Fibroblast of lung (primary cell): ENCODE data around the gene CSK. TPM values are rescaled to one million over a fixed set of nuclear protein-coding genes. Genes with fewer than 3 reads are reported as not detected.
A peak's percentile ranks its signal among the peaks of the same experiment; 100 is the strongest.

Experiments used
- DNase-seq, 2 donors: peaks; one replicate each; pipeline versions ENCODE4 v3.0.0 to v3.0.0-alpha.2; 2010; ENCODE audit warnings: low read depth in 2 of 2
- H2AFZ ChIP-seq: 2 replicates; pipeline ENCODE4 v1.5.1; 2012; ENCODE audit warnings: low read length, control low read depth, inconsistent platforms
- H3K27ac ChIP-seq: 2 replicates; pipeline ENCODE4 v1.5.1; 2011; ENCODE audit warnings: low read length, control low read depth; ENCODE audit not compliant: insufficient read depth
- H3K27me3 ChIP-seq: 2 replicates; pipeline ENCODE4 v1.5.1; 2011; ENCODE audit warnings: mild to moderate bottlenecking, low read length; ENCODE audit not compliant: control insufficient read depth, insufficient read depth
- H3K36me3 ChIP-seq: 2 replicates; pipeline ENCODE4 v1.5.1; 2011; ENCODE audit warnings: low read length; ENCODE audit not compliant: control insufficient read depth, insufficient read depth
- H3K4me1 ChIP-seq: 2 replicates; pipeline ENCODE4 v1.5.1; 2011; ENCODE audit warnings: low read length; ENCODE audit not compliant: control insufficient read depth, insufficient read depth; ENCODE audit errors: extremely low read depth
- H3K4me2 ChIP-seq: 2 replicates; pipeline ENCODE4 v1.5.1; 2011; ENCODE audit warnings: low read length, control low read depth; ENCODE audit not compliant: insufficient read depth; ENCODE audit errors: extremely low read depth
- H3K4me3 ChIP-seq, 4 experiments: fragments of 200-600 bp in 1 of 4; sonication (generic) in 1 of 4; replicated peaks in 1 of 4; 2 replicates each; pipeline ENCODE4 v1.5.1; 2011 to 2016; ENCODE audit warnings: low read length in 4 of 4, low read depth in 3 of 4, mild to moderate bottlenecking in 3 of 4, control low read depth in 2 of 4, inconsistent platforms in 1 of 4, mixed read lengths in 1 of 4; ENCODE audit not compliant: insufficient read depth in 1 of 4; ENCODE audit errors: control extremely low read depth in 1 of 4
- H3K79me2 ChIP-seq: 2 replicates; pipeline ENCODE4 v1.5.1; 2012; ENCODE audit warnings: mild to moderate bottlenecking, low read length, inconsistent platforms; ENCODE audit not compliant: control insufficient read depth, insufficient read depth
- H3K9ac ChIP-seq: 2 replicates; pipeline ENCODE4 v1.5.1; 2011; ENCODE audit warnings: mild to moderate bottlenecking, low read length, control low read depth; ENCODE audit not compliant: insufficient read depth
- H3K9me3 ChIP-seq: 2 replicates; pipeline ENCODE4 v1.5.1; 2012; ENCODE audit warnings: low read depth, low read length; ENCODE audit not compliant: control insufficient read depth, insufficient read depth
- H4K20me1 ChIP-seq: 2 replicates; pipeline ENCODE4 v1.5.1; 2011; ENCODE audit warnings: low read length; ENCODE audit not compliant: control insufficient read depth, insufficient read depth; ENCODE audit errors: extremely low read depth
- CTCF ChIP-seq, 2 donors: IDR thresholded peaks in 1 of 2; conservative IDR thresholded peaks in 1 of 2; 1 replicate in 1 of 2; 2 replicates in 1 of 2; pipeline ENCODE4 v1.5.1; 2011 to 2012; ENCODE audit warnings: low read length in 2 of 2, control low read depth in 1 of 2, inconsistent platforms in 1 of 2, low read depth in 1 of 2, mild to moderate bottlenecking in 1 of 2
- EZH2 ChIP-seq: IDR thresholded peaks from 2 replicates; pipeline ENCODE4 v1.5.1; 2012; ENCODE audit warnings: low read length, control low read depth, mild to moderate bottlenecking; ENCODE audit errors: missing control alignments
- polyA plus RNA-seq, 2 donors: library from polyadenylated mRNA; depleted of rRNA in 1 of 2; stranded (reverse) in 1 of 2; unstranded in 1 of 2; fragments of >200 nt; gene quantifications; 2 replicates each; pipeline ENCODE4 v1.2.1, GENCODE V29; 2011 to 2012; ENCODE audit warnings: missing spikeins in 1 of 2
- total RNA-seq: library from RNA; depleted of rRNA; stranded (reverse); fragments of >200 nt; gene quantifications from 2 replicates; pipeline ENCODE4 v1.2.1, GENCODE V29; 2014

The CSK gene
- total and polyA plus RNA-seq, 2 donors (not counting 1 experiment from before 2014, with no cell fraction given) = 21.5 to 22.0 TPM

DNA sequence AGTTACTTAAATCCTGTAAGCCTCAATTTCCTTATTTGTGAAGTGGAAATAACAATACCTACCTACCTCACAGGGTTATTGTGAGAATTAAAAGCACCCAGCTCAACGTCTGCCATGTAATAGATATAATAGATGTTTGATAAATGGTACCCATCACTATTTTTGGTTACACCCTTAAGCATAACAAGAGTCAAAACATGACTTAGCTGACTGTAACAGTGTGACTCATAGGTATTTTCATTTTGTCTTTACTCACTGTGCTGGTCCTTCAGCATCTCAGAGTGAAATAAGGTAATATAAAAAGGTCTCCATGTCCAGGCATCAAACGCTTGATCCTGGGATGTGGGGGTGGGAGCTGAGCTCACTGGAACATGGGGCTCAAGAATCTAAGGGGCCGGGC, 47.6 kb downstream of the CSK start:
- no peak overlapping the region for H3K4me2 ChIP-seq
- no peak overlapping the region for H3K4me3 ChIP-seq
- no peak overlapping the region for H3K27ac ChIP-seq
- DNase-seq = peak in 1 of 2 donors; percentile 19
- no peaks in the 10 kb centered on the region for H3K79me2 ChIP-seq
- H3K9me3 ChIP-seq = no peaks in the 10 kb centered on the region
- TF ChIP-seq EZH2 (no peak), CTCF (conservative IDR thresholded peaks at IDR 0.05 in 1 of 2, IDR thresholded peaks at IDR 0.05 in 1 of 2; ENCODE audit: low read depth in 1 of 2, low read length in 2 of 2) (no peak)
- H3K4me1 ChIP-seq = no peaks in the 10 kb centered on the region
- H4K20me1 ChIP-seq = no peaks in the 10 kb centered on the region
- H3K27me3 ChIP-seq = peaks cover 12% of the 10 kb centered on the region
- H3K36me3 ChIP-seq = no peaks in the 10 kb centered on the region
- no peak overlapping the region for H2AFZ ChIP-seq
- no peak overlapping the region for H3K9ac ChIP-seq

- no peak overlapping the region for H3K9ac ChIP-seq
- TF ChIP-seq CTCF (conservative IDR thresholded peaks at IDR 0.05 in 1 of 2, IDR thresholded peaks at IDR 0.05 in 1 of 2; ENCODE audit: low read depth in 1 of 2, low read length in 2 of 2) (no peak), EZH2 (no peak)
- no peaks in the 10 kb centered on the region for H3K9me3 ChIP-seq
- no peaks in the 10 kb centered on the region for H3K79me2 ChIP-seq
- no peaks in the 10 kb centered on the region for H3K36me3 ChIP-seq
- H3K27ac ChIP-seq = no peak overlapping the region
- no peaks in the 10 kb centered on the region for H3K4me1 ChIP-seq
- DNase-seq = no peak
- no peak overlapping the region for H2AFZ ChIP-seq
- no peak overlapping the region for H3K4me3 ChIP-seq
- H4K20me1 ChIP-seq = no peaks in the 10 kb centered on the region
- H3K4me2 ChIP-seq = no peak overlapping the region
- H3K27me3 ChIP-seq = peaks cover 10% of the 10 kb centered on the region
These were observed 48.1 kb downstream of the CSK start for GRCh38 chr15:74829991-74830390.

DNA sequence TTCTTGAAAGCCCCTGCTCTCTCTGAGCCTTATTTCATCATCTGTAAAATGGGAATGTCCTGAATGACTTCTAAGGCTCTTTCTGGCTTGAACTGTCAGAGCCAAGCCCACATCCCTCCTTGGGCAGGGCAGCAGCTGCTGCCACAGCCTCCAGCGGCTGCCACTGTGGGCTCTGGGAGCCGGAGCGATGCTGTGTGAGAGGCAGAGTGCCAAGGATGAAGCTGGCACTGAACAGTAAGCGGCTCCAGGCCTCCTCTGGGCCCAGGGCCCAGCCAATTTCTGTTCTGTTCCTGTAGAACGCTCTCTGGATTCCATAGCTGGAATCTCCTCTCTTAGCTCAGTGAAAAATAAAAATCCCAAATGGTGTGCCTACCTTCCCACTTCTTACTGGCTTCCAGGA, 49.0 kb downstream of the CSK start:
- Histone ChIP-seq H3K79me2 (no peaks in the 10 kb centered on the region), H3K27me3 (peaks cover 10% of the 10 kb centered on the region), H3K9me3 (no peaks in the 10 kb centered on the region), H4K20me1 (no peaks in the 10 kb centered on the region), H3K36me3 (no peaks in the 10 kb centered on the region), H2AFZ (no peak overlapping the region), H3K9ac (no peak overlapping the region), H3K4me3 (no peak overlapping the region), H3K4me1 (no peaks in the 10 kb centered on the region), H3K27ac (no peak overlapping the region), H3K4me2 (no peak overlapping the region)
- DNase-seq = no peak
- no peak for TF ChIP-seq EZH2
- no peak for TF ChIP-seq CTCF (conservative IDR thresholded peaks at IDR 0.05 in 1 of 2, IDR thresholded peaks at IDR 0.05 in 1 of 2; ENCODE audit: low read depth in 1 of 2, low read length in 2 of 2)
